Fibroblast of villous mesenchyme (primary cell): Measurements from ENCODE around the gene RASSF7. TPM values are rescaled to one million over a fixed set of nuclear protein-coding genes. Genes with fewer than 3 reads are reported as not detected.

Experiments used
- DNase-seq: peaks from one replicate; pipeline ENCODE4 v3.0.0-alpha.2; 2010; ENCODE audit warnings: low read depth
- H3K4me3 ChIP-seq: 2 replicates; pipeline ENCODE4 v1.5.1; 2011; ENCODE audit warnings: low read depth, mild to moderate bottlenecking, low read length
- CTCF ChIP-seq: IDR thresholded peaks from 2 replicates; pipeline ENCODE4 v1.5.1; 2012; ENCODE audit warnings: low read depth, mild to moderate bottlenecking, low read length; ENCODE audit not compliant: insufficient read depth
- total RNA-seq: library from RNA; depleted of rRNA; stranded (reverse); fragments of >200 nt; gene quantifications from 2 replicates; pipeline ENCODE4 v1.2.3, GENCODE V29; 2012

Gene RASSF7
- total RNA-seq, 1 donor = 15.5 TPM

DNA sequence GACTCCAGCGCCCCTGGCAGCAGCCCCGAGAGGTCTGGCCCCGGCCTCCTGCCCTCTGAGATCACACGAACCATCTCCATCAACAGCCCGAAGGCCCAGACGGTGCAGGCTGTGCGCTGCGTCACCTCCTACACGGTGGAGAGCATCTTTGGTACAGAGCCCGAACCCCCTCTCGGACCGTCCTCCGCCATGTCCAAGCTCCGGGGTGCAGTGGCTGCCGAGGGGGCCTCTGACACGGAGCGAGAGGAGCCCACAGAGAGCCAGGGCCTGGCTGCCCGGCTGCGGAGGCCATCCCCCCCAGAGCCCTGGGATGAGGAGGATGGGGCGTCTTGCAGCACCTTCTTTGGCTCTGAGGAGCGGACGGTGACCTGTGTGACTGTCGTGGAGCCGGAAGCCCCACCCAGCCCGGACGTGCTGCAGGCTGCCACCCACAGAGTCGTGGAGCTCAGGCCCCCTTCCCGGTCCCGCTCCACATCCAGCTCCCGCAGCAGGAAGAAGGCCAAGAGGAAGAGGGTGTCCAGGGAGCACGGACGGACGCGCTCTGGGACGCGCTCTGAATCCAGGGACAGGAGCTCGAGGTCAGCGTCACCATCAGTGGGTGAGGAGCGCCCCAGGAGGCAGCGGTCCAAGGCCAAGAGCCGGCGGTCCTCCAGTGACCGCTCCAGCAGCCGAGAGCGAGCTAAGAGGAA lies 47.3 kb downstream of the RASSF7 start:
- DNase-seq = no peak
- no peak overlapping the region for H3K4me3 ChIP-seq
- TF ChIP-seq CTCF = no peak

GRCh38 chr11:608791-609251 lies 48.1 kb downstream of the RASSF7 start:
- H3K4me3 ChIP-seq = no peak overlapping the region
- no peak for DNase-seq
- TF ChIP-seq CTCF = no peak

GRCh38 chr11:609341-609811 lies 48.6 kb downstream of the RASSF7 start:
- no peak for TF ChIP-seq CTCF
- DNase-seq = no peak
- no peak overlapping the region for H3K4me3 ChIP-seq

DNA sequence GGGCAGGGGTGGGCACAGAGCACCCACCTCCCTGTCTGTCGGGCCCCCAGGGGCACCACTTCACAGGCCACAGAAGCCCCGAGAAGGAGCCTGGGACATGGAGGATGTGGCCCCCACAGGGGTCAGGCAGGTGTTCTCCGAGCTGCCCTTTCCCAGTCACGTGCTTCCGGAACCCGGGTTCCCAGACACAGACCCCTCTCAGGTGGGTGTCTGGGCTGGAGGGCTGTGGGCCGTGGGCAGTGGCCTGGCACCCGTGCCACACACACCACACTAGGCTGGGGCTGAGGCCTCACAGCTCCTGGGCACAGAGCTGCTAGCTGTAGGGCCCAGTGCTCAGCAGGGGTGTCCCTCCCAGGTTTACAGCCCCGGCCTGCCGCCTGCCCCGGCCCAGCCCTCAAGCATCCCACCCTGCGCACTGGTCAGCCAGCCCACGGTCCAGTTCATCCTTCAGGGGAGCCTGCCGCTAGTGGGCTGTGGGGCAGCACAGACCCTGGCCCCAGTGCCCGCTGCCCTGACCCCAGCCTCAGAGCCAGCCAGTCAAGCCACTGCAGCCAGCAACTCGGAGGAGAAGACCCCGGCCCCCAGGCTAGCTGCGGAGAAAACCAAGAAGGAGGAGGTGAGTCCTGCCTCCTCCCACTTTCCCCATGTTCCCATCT lies 49.5 kb downstream of the RASSF7 start:
- no peak overlapping the region for H3K4me3 ChIP-seq
- no peak for DNase-seq
- TF ChIP-seq CTCF = no peak

- DNase-seq = no peak
- TF ChIP-seq CTCF = no peak
- no peak overlapping the region for H3K4me3 ChIP-seq
Observed at GRCh38 chr11:611001-611996, 50.5 kb downstream of the RASSF7 start.

GRCh38 chr11:612201-612960 lies 51.6 kb downstream of the RASSF7 start:
- H3K4me3 ChIP-seq = no peak overlapping the region
- DNase-seq = peak; percentile 21
- peak; percentile 26 for TF ChIP-seq CTCF
